Testis (tissue), 3 donors: Measurements from ENCODE around the gene CAMLG. TPM values are rescaled to one million over a fixed set of nuclear protein-coding genes. Genes with fewer than 3 reads are reported as not detected.

Experiments used
- DNase-seq: peaks from one replicate; pipeline ENCODE4 v3.0.0-alpha.2; 2019
- H3K27ac ChIP-seq, 2 donors: fragments of 200-600 bp; sonication (generic); one replicate each; pipeline ENCODE4 v1.5.1; 2019
- H3K27me3 ChIP-seq: fragments of 200-600 bp; sonication (generic); one replicate; pipeline ENCODE4 v1.5.1; 2019
- H3K36me3 ChIP-seq: fragments of 200-600 bp; sonication (generic); one replicate; pipeline ENCODE4 v1.5.1; 2017; ENCODE audit warnings: low read depth; ENCODE audit errors: missing control alignments
- H3K4me1 ChIP-seq: fragments of 200-600 bp; sonication (generic); one replicate; pipeline ENCODE4 v1.5.1; 2019
- H3K4me3 ChIP-seq, 2 donors: fragments of 200-600 bp; sonication (generic); one replicate each; pipeline ENCODE4 v1.5.1; 2017 to 2019
- H3K9me3 ChIP-seq: fragments of 200-600 bp; sonication (generic); one replicate; pipeline ENCODE4 v1.5.1; 2017
- POLR2A ChIP-seq: fragments of 450-650 bp; IDR thresholded peaks from one replicate; pipeline ENCODE4 v1.6.1; 2017; ENCODE audit warnings: antibody characterized with exemption, mild to moderate bottlenecking, moderate library complexity
- WGBS, 2 donors: methylation state at CpG; one replicate each; pipeline ENCODE4 v1.1.5; 2018; 5-methylcytosine and 5-hydroxymethylcytosine counted together
- intact Hi-C: fragments of 100-400 bp; cut with DNase I; formaldehyde crosslinking; loops from one replicate; pipeline ENCODE4 v1.15.1; 2023; ENCODE audit warnings: low total_unique reads
- polyA plus RNA-seq: library from polyadenylated mRNA; stranded (reverse); fragments of 350-450 nt; fragmentation: Illumina TruSeq; extraction: RNeasy Lipid Tissue Mini Kit (QIAGEN cat#74804); gene quantifications from one replicate; pipeline ENCODE4 v1.2.3, GENCODE V29; 2014; ENCODE audit warnings: low read depth, low replicate concordance; ENCODE audit not compliant: insufficient read depth
- total RNA-seq, 2 donors: library from RNA; depleted of rRNA; stranded (reverse); fragments of >200 nt; gene quantifications; one replicate each; pipeline ENCODE4 v1.2.3, GENCODE V29; 2016
- TF ChIP-seq, protein P1 (sequence below), 3 experiments: fragments of 450-650 bp in 2 of 3; fragments of 200-600 bp in 1 of 3; sonication (generic) in 1 of 3; IDR thresholded peaks; one replicate each; pipeline ENCODE4 v1.5.1; 2016 to 2019; ENCODE audit warnings: antibody characterized with exemption in 3 of 3, mild to moderate bottlenecking in 2 of 3, moderate library complexity in 1 of 3

The CAMLG gene
- total and polyA plus RNA-seq, 3 donors from 2014 or later = 36.9 to 102 (median 53.2) TPM

DNA sequence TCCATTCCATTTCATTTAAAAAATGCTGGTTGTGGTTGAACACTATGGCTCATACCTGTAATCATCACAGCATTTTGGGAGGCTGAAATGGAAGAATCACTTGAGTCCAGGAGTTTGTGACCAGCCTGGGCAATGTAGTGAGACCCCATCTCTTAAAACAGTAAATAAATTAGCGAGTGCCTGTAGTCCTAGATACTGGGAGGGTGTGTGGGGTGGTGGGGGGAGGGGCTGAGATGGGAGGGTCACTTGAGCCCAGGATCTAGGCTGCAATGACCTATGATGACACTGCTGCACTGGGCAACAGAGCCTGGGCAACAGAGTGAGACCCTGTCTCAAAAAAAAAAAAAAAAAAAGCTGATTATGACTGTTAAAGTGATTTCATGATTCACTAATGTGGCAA lies 49.3 kb downstream of the CAMLG start:
- no peaks in the 10 kb centered on the region for H3K9me3 ChIP-seq
- no peaks in the 10 kb centered on the region for H3K36me3 ChIP-seq
- H3K4me3 ChIP-seq = no peak overlapping the region
- WGBS, 2 donors = 90 to 96% methylated on average over 1 of the region's 1 CpG
- no peaks in the 10 kb centered on the region for H3K27me3 ChIP-seq
- no peak for DNase-seq
- intact Hi-C loops = no loop called here
- H3K4me1 ChIP-seq = no peaks in the 10 kb centered on the region
- TF ChIP-seq, protein P1, sequence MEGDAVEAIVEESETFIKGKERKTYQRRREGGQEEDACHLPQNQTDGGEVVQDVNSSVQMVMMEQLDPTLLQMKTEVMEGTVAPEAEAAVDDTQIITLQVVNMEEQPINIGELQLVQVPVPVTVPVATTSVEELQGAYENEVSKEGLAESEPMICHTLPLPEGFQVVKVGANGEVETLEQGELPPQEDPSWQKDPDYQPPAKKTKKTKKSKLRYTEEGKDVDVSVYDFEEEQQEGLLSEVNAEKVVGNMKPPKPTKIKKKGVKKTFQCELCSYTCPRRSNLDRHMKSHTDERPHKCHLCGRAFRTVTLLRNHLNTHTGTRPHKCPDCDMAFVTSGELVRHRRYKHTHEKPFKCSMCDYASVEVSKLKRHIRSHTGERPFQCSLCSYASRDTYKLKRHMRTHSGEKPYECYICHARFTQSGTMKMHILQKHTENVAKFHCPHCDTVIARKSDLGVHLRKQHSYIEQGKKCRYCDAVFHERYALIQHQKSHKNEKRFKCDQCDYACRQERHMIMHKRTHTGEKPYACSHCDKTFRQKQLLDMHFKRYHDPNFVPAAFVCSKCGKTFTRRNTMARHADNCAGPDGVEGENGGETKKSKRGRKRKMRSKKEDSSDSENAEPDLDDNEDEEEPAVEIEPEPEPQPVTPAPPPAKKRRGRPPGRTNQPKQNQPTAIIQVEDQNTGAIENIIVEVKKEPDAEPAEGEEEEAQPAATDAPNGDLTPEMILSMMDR (IDR thresholded peaks at IDR 0.05) = no peak
- TF ChIP-seq POLR2A = no peak
- no peak overlapping the region for H3K27ac ChIP-seq

DNA sequence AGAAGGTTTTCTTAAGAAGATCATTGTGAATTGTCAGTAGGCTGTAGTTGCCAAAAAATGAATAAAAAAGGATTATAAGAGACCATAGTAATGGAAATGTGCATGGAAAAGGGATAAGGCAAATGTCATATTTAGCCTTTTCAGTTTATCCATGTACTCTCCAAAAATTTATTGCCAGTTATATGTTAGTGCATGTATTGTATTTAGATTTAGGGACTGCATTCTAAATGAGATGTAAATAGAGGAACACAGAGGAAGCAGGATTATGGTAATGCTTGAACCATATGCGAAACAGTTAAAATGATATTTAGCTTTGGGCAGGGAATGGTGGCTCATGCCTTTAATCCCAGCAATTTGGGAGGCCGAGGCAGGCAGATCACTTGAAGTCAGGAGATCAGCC lies 53.2 kb downstream of the CAMLG start:
- intact Hi-C loops = no loop called here
- Histone ChIP-seq H3K36me3 (no peaks in the 10 kb centered on the region), H3K4me1 (no peaks in the 10 kb centered on the region), H3K27ac (no peak overlapping the region), H3K4me3 (no peak overlapping the region), H3K9me3 (no peaks in the 10 kb centered on the region), H3K27me3 (no peaks in the 10 kb centered on the region)
- WGBS, 2 donors = 93 to 95% methylated on average over 2 of the region's 2 CpGs
- no peak for TF ChIP-seq POLR2A
- TF ChIP-seq, protein P1 (IDR thresholded peaks at IDR 0.05) = no peak
- DNase-seq = no peak

DNA sequence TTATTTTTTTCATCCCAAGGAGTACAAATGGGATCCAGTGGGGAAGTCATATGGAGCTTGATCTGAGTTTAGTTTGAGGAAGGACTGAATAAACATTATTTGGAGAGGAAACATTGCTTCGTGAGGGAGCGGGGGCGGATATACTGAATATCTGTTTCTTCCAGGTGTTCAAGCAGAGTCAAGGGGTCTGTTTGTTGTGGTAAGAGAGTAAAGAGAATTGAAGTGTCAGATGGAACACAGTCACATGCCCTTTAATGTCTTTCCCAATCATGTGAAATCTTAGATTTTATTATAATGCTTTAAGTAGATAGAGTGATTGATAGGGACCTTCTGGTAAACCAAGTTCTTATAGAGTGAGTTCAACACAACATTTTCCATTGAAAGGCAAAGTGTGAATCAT lies 53.9 kb downstream of the CAMLG start:
- H3K4me3 ChIP-seq = no peak overlapping the region
- 82 to 86% methylated on average over 3 of the region's 3 CpGs for WGBS, 2 donors
- no peak overlapping the region for H3K27ac ChIP-seq
- H3K9me3 ChIP-seq = no peaks in the 10 kb centered on the region
- H3K36me3 ChIP-seq = no peaks in the 10 kb centered on the region
- no peaks in the 10 kb centered on the region for H3K4me1 ChIP-seq
- DNase-seq = no peak
- H3K27me3 ChIP-seq = no peaks in the 10 kb centered on the region
- TF ChIP-seq POLR2A = no peak
- TF ChIP-seq, protein P1 (IDR thresholded peaks at IDR 0.05) = no peak
- intact Hi-C loops = no loop called here

DNA sequence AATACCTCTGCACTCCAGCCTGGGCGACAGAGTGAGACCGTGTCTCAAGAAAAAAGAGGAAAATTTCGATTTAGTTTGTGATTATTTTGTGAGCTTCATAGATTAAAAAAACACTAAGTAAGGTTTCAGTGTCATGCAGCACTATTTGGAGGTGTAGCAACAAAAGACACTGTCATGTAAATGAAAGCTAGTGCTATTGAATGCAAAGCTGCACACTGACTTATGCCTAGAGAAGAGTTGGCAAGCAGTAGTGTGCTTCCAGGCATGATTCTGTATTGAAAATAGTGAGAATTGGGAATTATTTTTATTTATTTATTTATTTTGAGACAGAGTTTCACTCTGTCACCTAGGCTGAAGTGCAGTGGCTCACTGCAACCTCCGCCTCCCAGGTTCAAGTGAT lies 54.8 kb downstream of the CAMLG start:
- Histone ChIP-seq H3K27ac (no peak overlapping the region), H3K27me3 (no peaks in the 10 kb centered on the region), H3K36me3 (no peaks in the 10 kb centered on the region), H3K4me3 (no peak overlapping the region), H3K4me1 (no peaks in the 10 kb centered on the region), H3K9me3 (no peaks in the 10 kb centered on the region)
- 90 to 95% methylated on average over 4 of the region's 4 CpGs for WGBS, 2 donors
- intact Hi-C loops = no loop called here
- TF ChIP-seq POLR2A = no peak
- TF ChIP-seq, protein P1 (IDR thresholded peaks at IDR 0.05) = no peak
- no peak for DNase-seq

DNA sequence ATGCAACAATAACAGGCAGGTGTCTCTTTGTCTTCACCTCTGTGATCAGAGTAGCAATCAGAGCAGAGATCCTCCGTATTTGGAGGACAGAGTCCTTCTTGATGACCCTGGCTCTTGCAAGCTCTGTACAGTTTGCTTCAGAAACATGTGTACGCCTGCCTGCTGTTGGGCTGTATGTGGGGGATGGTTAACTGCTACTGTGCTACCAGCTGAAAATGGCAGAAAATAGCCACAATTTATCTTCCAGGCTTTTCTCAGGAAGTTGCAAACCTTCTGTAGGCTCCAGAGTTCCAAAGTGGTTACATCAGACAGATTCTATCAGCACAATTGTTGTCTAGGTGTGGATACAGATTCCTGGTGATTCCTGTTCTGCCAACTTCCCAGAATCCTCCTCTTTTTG lies 55.7 kb downstream of the CAMLG start:
- no peak overlapping the region for H3K27ac ChIP-seq
- H3K4me3 ChIP-seq = no peak overlapping the region
- intact Hi-C loops = no loop called here
- H3K36me3 ChIP-seq = no peaks in the 10 kb centered on the region
- no peak for TF ChIP-seq POLR2A
- TF ChIP-seq, protein P1 (IDR thresholded peaks at IDR 0.05) = no peak
- H3K4me1 ChIP-seq = no peaks in the 10 kb centered on the region
- H3K9me3 ChIP-seq = no peaks in the 10 kb centered on the region
- no peaks in the 10 kb centered on the region for H3K27me3 ChIP-seq
- 49 to 68% methylated on average over 2 of the region's 2 CpGs for WGBS, 2 donors
- no peak for DNase-seq
